K562 (cell line): ENCODE data around the gene CCT7. TPM values are rescaled to one million over a fixed set of nuclear protein-coding genes. Genes with fewer than 3 reads are reported as not detected.

Source experiments
- ARID4B ChIP-seq: sonication (generic); formaldehyde crosslinking; IDR thresholded peaks from 2 replicates; pipeline ENCODE4 v1.8.0; 2022; ENCODE audit warnings: mild to moderate bottlenecking, missing genetic modification reagents
- CHD7 ChIP-seq: fragments of 200-600 bp; sonication (generic); IDR thresholded peaks from one replicate; pipeline ENCODE4 v1.6.1; 2012; ENCODE audit warnings: mild to moderate bottlenecking, low read depth, low read length, inconsistent platforms
- FOXA1 ChIP-seq: fragments of 450-650 bp; IDR thresholded peaks from 2 replicates; pipeline ENCODE4 v1.6.1; 2016; ENCODE audit warnings: mild to moderate bottlenecking, borderline replicate concordance
- PBX2 ChIP-seq, 2 experiments: IDR thresholded peaks in 1 of 2; conservative IDR thresholded peaks in 1 of 2; 2 replicates each; pipeline ENCODE4 v1.6.1; 2016; ENCODE audit warnings: low read depth in 2 of 2, mild to moderate bottlenecking in 1 of 2, missing compliant biosample characterization in 1 of 2, missing genetic modification characterization in 1 of 2, moderate library complexity in 1 of 2
- PHB ChIP-seq: fragments of 250-450 bp; sonication (Bioruptor Pico); IDR thresholded peaks from 2 replicates; pipeline ENCODE4 v1.5.0; 2021
- ZNF695 ChIP-seq: fragments of 450-650 bp; formaldehyde crosslinking; IDR thresholded peaks from 2 replicates; pipeline ENCODE4 v1.4.0; 2020; ENCODE audit warnings: mild to moderate bottlenecking, moderate library complexity
- polyA plus RNA-seq, 8 experiments: library from polyadenylated mRNA; depleted of rRNA in 4 of 8; stranded (reverse) in 5 of 8; unstranded in 3 of 8; fragments of >200 nt; fragmentation: Nextera tagmentation in 2 of 8; fragmentation: Illumina TruSeq in 1 of 8; extraction: Ambion mirVana in 2 of 8; extraction: Trizol in 1 of 8; gene quantifications; 2 replicates each; pipeline versions ENCODE4 v1.2.1 to v1.2.3, GENCODE V29; 2011 to 2014; ENCODE audit warnings: inconsistent platforms in 1 of 8, missing spikeins in 1 of 8
- total RNA-seq, 7 experiments: library from RNA; depleted of rRNA in 6 of 7; stranded (reverse); fragments of >200 nt in 6 of 7; fragmentation: Illumina TruSeq in 2 of 7; extraction: Trizol in 2 of 7; gene quantifications; 2 replicates each; pipeline versions ENCODE4 v1.2.1 to v1.2.3, GENCODE V29; 2011 to 2021; ENCODE audit warnings: low replicate concordance in 1 of 7

Gene CCT7
- total and polyA plus RNA-seq, 9 of the 15 experiments (the other 6 are each of a cell fraction or from before 2014, with no cell fraction given), result 326 to 856 (median 638) TPM

- TF ChIP-seq PBX2 (CRISPR knock-in tag; IDR thresholded peaks at IDR 0.05; ENCODE audit: low read depth) (no peak), PBX2 (tag; conservative IDR thresholded peaks at IDR 0.05; ENCODE audit: low read depth) (no peak), PHB (no peak), FOXA1 (no peak), ARID4B (peak; percentile 100), CHD7 (no peak), ZNF695 (no peak)
Measured at GRCh38 chr2:73214120-73215035, 19.7 kb upstream of the CCT7 start, which contains the start of gene SMYD5 (continued).
